H1 (cell line): Measurements from ENCODE around the gene HDAC8. TPM values are rescaled to one million over a fixed set of nuclear protein-coding genes. Genes with fewer than 3 reads are reported as not detected.

Source experiments
- EZH2 ChIP-seq: fragments of 200-600 bp; sonication (generic); IDR thresholded peaks from 2 replicates; pipeline ENCODE4 v1.7.1; 2012; ENCODE audit warnings: low read depth, mild to moderate bottlenecking, moderate library complexity, low read length, inconsistent platforms; ENCODE audit not compliant: severe bottlenecking
- GABPA ChIP-seq: IDR thresholded peaks from 2 replicates; pipeline ENCODE4 v1.6.1; 2011; ENCODE audit warnings: mild to moderate bottlenecking, low read length, moderate library complexity, borderline replicate concordance; ENCODE audit not compliant: insufficient read depth
- polyA plus RNA-seq, 7 experiments: library from polyadenylated mRNA; depleted of rRNA in 3 of 7; stranded (reverse) in 5 of 7; unstranded in 2 of 7; fragments of >200 nt in 5 of 7; fragments of 200-250 nt in 2 of 7; gene quantifications; 1 replicate in 5 of 7; 2 replicates in 1 of 7; 4 replicates in 1 of 7; pipeline versions ENCODE4 v1.2.1 to v1.2.3, GENCODE V29; 2011 to 2013; ENCODE audit warnings: missing spikeins in 2 of 7, mixed read lengths in 2 of 7
- total RNA-seq: library from RNA; stranded (reverse); fragmentation: NEBNext Ultra II Directional; extraction: Animal tissue kit (Norgen Biotek cat#: 25700); gene quantifications from 2 replicates; pipeline ENCODE4 v1.2.1, GENCODE V29; 2021

Gene HDAC8
- total and polyA plus RNA-seq, 2 of the 8 experiments (the other 6 are each of a cell fraction or from before 2014, with no cell fraction given), result 9.7 to 20.3 TPM

DNA sequence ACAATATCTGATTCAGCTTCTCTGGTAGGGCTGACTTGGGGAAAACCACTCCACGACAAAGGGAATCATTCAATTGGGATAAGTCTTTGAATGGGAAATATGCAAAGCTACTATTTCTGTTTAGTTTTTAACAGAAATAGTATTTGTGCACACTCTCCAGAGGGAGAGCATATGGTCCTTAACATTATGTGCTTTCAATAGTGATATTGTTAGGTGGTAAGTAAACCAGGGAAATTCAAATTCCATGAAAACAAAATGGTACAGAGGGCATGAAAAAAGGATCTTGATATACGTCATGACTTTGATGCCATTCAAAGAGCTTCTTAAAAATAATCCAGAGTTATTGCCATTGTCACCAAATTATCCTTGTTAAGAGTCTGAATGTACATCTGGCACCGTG is 219.9 kb downstream of the HDAC8 start (continued):
- no peak for TF ChIP-seq EZH2
- no peak for TF ChIP-seq GABPA
